ENCODE results near the gene LHPP.

DNA sequence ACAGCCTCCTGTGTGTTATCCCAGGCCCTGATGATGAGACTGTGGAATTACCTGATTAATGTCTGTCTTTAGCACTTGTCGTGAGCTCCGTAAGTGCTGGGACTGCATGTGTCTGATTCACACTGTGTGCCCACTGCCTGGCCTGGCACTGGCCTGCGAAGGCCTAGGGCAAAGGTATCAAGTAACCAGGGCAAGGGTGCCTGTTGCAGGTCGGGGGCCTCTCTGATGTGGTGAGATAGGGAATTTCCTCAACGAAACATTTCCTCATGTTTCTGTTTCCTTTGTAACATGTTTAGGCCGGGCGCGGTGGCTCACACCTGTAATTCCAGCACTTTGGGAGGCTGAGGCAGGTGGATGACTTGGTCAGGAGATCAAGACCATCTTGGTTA is 50.4 kb downstream of the LHPP start:
- TF ChIP-seq EZH2 (IDR thresholded peaks at IDR 0.05; ENCODE audit: insufficient read depth, poor library complexity, severe bottlenecking) (no peak), EZH2phosphoT487 (IDR thresholded peaks at IDR 0.05; ENCODE audit: insufficient read depth, low read depth) (no peak)

Measured in GM23248 (cell line).